HG03045 (cell line): ENCODE results near the gene FSTL4.

Experiments used
- ATAC-seq: cut with Tn5 transposase; IDR thresholded peaks from one replicate; pipeline ENCODE4 v1.9.1; 2021; ENCODE audit warnings: mild to moderate bottlenecking, moderate library complexity; ENCODE audit not compliant: unreplicated experiment

FSTL4 gene

GRCh38 chr5:133252133-133252480 is 360.2 kb downstream of the FSTL4 start:
- ATAC-seq: no peak

- no peak for ATAC-seq
These were observed 360.8 kb downstream of the FSTL4 start for GRCh38 chr5:133251296-133252132.

- ATAC-seq: no peak
These were observed 361.8 kb downstream of the FSTL4 start for GRCh38 chr5:133250527-133250926.

- no peak for ATAC-seq
These were observed 362.7 kb downstream of the FSTL4 start for GRCh38 chr5:133249593-133249992.

- ATAC-seq: no peak
These were observed 364.3 kb downstream of the FSTL4 start for GRCh38 chr5:133247881-133248624.

- ATAC-seq: no peak
These were observed 365.1 kb downstream of the FSTL4 start for GRCh38 chr5:133247151-133247709.

GRCh38 chr5:133246376-133247150 is 365.8 kb downstream of the FSTL4 start:
- no peak for ATAC-seq

- ATAC-seq: no peak
These were observed 366.3 kb downstream of the FSTL4 start for GRCh38 chr5:133246053-133246370.

GRCh38 chr5:133245191-133246052 is 366.9 kb downstream of the FSTL4 start:
- ATAC-seq: no peak

- ATAC-seq: peak; percentile 44
These were observed 368.1 kb downstream of the FSTL4 start for GRCh38 chr5:133244242-133244641.

GRCh38 chr5:133243196-133243595 is 369.1 kb downstream of the FSTL4 start:
- no peak for ATAC-seq

- ATAC-seq: no peak
These were observed 370.0 kb downstream of the FSTL4 start for GRCh38 chr5:133242221-133242835.

- no peak for ATAC-seq
These were observed 370.9 kb downstream of the FSTL4 start for GRCh38 chr5:133241179-133242092.

- ATAC-seq: peak; percentile 51
These were observed 371.8 kb downstream of the FSTL4 start for GRCh38 chr5:133240425-133241091.

- ATAC-seq: no peak
These were observed 373.7 kb downstream of the FSTL4 start for GRCh38 chr5:133238426-133239205.

- ATAC-seq: no peak
These were observed 375.4 kb downstream of the FSTL4 start for GRCh38 chr5:133236976-133237375.

GRCh38 chr5:133236541-133236951 is 375.8 kb downstream of the FSTL4 start:
- no peak for ATAC-seq
